Stimulated activated CD8-positive, alpha-beta memory T cell treated with anti-CD3 and anti-CD28 coated beads, Interleukin-7, amount 100 ng/mL, for 1 hour (primary cell): Measurements from ENCODE around the gene COL5A1.

ENCODE experiments used
- DNase-seq, 2 donors: peaks; one replicate each; pipeline ENCODE4 v3.0.0-alpha.2; 2020; ENCODE audit warnings: low read depth in 2 of 2

The COL5A1 gene

GRCh38 chr9:134815435-134816214, 174.0 kb downstream of the COL5A1 start:
- no peak for DNase-seq

- no peak for DNase-seq
Measured at GRCh38 chr9:134816264-134816663, 174.7 kb downstream of the COL5A1 start.

- no peak for DNase-seq
Measured at GRCh38 chr9:134818000-134818568, 176.5 kb downstream of the COL5A1 start.

- no peak for DNase-seq
Measured at GRCh38 chr9:134818591-134818990, 177.0 kb downstream of the COL5A1 start.

- no peak for DNase-seq
Measured at GRCh38 chr9:134820901-134821300, 179.3 kb downstream of the COL5A1 start.

GRCh38 chr9:134822541-134822940, 180.9 kb downstream of the COL5A1 start:
- DNase-seq, result no peak

GRCh38 chr9:134823623-134824022, 182.0 kb downstream of the COL5A1 start:
- no peak for DNase-seq

- DNase-seq, result no peak
Measured at GRCh38 chr9:134824583-134824982, 183.0 kb downstream of the COL5A1 start.

- no peak for DNase-seq
Measured at GRCh38 chr9:134825025-134825424, 183.4 kb downstream of the COL5A1 start.

GRCh38 chr9:134826336-134827285, 185.0 kb downstream of the COL5A1 start:
- DNase-seq, result no peak

GRCh38 chr9:134827559-134827958, 186.0 kb downstream of the COL5A1 start:
- DNase-seq, result no peak

- no peak for DNase-seq
Measured at GRCh38 chr9:134827993-134828392, 186.4 kb downstream of the COL5A1 start.

- no peak for DNase-seq
Measured at GRCh38 chr9:134828892-134829291, 187.3 kb downstream of the COL5A1 start.

GRCh38 chr9:134829356-134829937, 187.8 kb downstream of the COL5A1 start:
- DNase-seq, result no peak

GRCh38 chr9:134830126-134830525, 188.5 kb downstream of the COL5A1 start:
- no peak for DNase-seq

GRCh38 chr9:134830926-134831720, 189.5 kb downstream of the COL5A1 start:
- no peak for DNase-seq

- no peak for DNase-seq
Measured at GRCh38 chr9:134832471-134832870, 190.9 kb downstream of the COL5A1 start.

GRCh38 chr9:134833294-134833880, 191.8 kb downstream of the COL5A1 start:
- no peak for DNase-seq

GRCh38 chr9:134834217-134834956, 192.8 kb downstream of the COL5A1 start:
- no peak for DNase-seq

GRCh38 chr9:134834957-134835419, 193.4 kb downstream of the COL5A1 start:
- DNase-seq, result no peak
